Hepatocyte (in vitro differentiated cells): ENCODE results near the gene PRDX5.

Experiments
- EZH2 ChIP-seq: fragments of 200-600 bp; sonication (generic); IDR thresholded peaks from 2 replicates; pipeline ENCODE4 v1.6.1; 2016; ENCODE audit warnings: antibody characterized with exemption, mild to moderate bottlenecking, borderline replicate concordance
- EZH2phosphoT487 ChIP-seq: fragments of 200-600 bp; sonication (generic); IDR thresholded peaks from one replicate; pipeline ENCODE4 v1.6.1; 2018; ENCODE audit warnings: antibody characterized with exemption, mild to moderate bottlenecking, low read depth, moderate library complexity; ENCODE audit not compliant: unreplicated experiment, severe bottlenecking
- TF ChIP-seq, protein P1 (sequence below): fragments of 200-600 bp; sonication (generic); IDR thresholded peaks from 2 replicates; pipeline ENCODE4 v1.5.1; 2016; ENCODE audit warnings: antibody characterized with exemption, mild to moderate bottlenecking; ENCODE audit not compliant: poor library complexity

DNA sequence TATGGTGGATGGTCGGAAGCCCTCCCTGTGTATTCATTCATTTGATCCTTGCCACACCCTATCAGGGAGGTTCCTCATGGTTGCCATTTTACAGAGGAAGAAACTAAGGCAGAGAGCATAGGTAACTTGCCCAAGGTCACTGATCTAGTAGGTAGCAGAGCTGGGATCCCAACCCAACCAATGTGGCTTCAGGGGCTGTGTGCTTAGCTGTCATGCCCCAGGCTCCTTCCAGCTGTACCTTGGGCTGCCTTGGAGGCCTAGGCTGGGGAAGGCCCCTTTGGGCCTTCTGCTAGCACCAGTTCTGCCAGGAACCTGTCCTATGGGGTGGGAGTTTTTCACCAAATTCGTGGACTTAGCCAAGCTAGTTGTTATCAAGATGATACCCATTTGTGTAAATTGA is 42.1 kb upstream of the PRDX5 start:
- TF ChIP-seq EZH2 = no peak
- TF ChIP-seq, protein P1, sequence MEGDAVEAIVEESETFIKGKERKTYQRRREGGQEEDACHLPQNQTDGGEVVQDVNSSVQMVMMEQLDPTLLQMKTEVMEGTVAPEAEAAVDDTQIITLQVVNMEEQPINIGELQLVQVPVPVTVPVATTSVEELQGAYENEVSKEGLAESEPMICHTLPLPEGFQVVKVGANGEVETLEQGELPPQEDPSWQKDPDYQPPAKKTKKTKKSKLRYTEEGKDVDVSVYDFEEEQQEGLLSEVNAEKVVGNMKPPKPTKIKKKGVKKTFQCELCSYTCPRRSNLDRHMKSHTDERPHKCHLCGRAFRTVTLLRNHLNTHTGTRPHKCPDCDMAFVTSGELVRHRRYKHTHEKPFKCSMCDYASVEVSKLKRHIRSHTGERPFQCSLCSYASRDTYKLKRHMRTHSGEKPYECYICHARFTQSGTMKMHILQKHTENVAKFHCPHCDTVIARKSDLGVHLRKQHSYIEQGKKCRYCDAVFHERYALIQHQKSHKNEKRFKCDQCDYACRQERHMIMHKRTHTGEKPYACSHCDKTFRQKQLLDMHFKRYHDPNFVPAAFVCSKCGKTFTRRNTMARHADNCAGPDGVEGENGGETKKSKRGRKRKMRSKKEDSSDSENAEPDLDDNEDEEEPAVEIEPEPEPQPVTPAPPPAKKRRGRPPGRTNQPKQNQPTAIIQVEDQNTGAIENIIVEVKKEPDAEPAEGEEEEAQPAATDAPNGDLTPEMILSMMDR = no peak
- no peak for TF ChIP-seq EZH2phosphoT487
